Left lung (tissue), 10 donors: Measurements from ENCODE around the gene PTPRM. TPM values are rescaled to one million over a fixed set of nuclear protein-coding genes. Genes with fewer than 3 reads are reported as not detected.

Experiments
- ATAC-seq: fragments of 200-7000 bp; cut with Tn5 transposase; one replicate; pipeline ENCODE4 v1.9.1; 2020; ENCODE audit warnings: moderate library complexity
- DNase-seq, 4 donors: peaks; one replicate each; pipeline ENCODE4 v3.0.0-alpha.2; 2013 to 2020
- H3K27ac ChIP-seq, 2 donors: fragments of 200-600 bp; sonication (generic) in 1 of 2; one replicate each; pipeline versions ENCODE4 v1.5.0 to v1.8.0; 2020 to 2021
- H3K27me3 ChIP-seq, 2 donors: fragments of 200-600 bp; sonication (generic) in 1 of 2; one replicate each; pipeline versions ENCODE4 v1.5.0 to v1.8.0; 2020 to 2021
- H3K36me3 ChIP-seq, 2 donors: fragments of 200-600 bp; sonication (generic) in 1 of 2; one replicate each; pipeline versions ENCODE4 v1.5.0 to v1.8.0; 2020 to 2021
- H3K4me1 ChIP-seq, 2 donors: fragments of 200-600 bp; one replicate each; pipeline ENCODE4 v1.8.0; 2021
- H3K4me3 ChIP-seq, 2 donors: fragments of 200-600 bp; sonication (generic) in 1 of 2; one replicate each; pipeline versions ENCODE4 v1.5.0 to v1.8.0; 2020 to 2021; ENCODE audit warnings: mild to moderate bottlenecking in 1 of 2
- H3K9me3 ChIP-seq, 2 donors: fragments of 200-600 bp; sonication (generic) in 1 of 2; one replicate each; pipeline versions ENCODE4 v1.5.0 to v1.8.0; 2020 to 2021
- intact Hi-C, 2 donors: fragments of 100-400 bp; cut with DNase I; formaldehyde crosslinking; loops; one replicate each; pipeline versions ENCODE4 v1.11.2 to v1.14.2; 2022
- polyA plus RNA-seq, 6 donors: library from polyadenylated mRNA; unstranded; fragments of 120-200 nt; gene quantifications; one replicate each; pipeline ENCODE4 v1.2.1, GENCODE V29; 2013; ENCODE audit not compliant: insufficient read length in 6 of 6
- total RNA-seq, 2 donors: library from RNA; stranded (reverse); fragmentation: NEBNext Ultra II Directional; extraction: Animal tissue kit (Norgen Biotek cat#: 25700); gene quantifications; one replicate each; pipeline ENCODE4 v1.2.1, GENCODE V29; 2021
- TF ChIP-seq, protein P1 (sequence below), 2 donors: fragments of 200-600 bp; sonication (generic) in 1 of 2; IDR thresholded peaks; one replicate each; pipeline versions ENCODE4 v1.5.0 to v1.8.0; 2021; ENCODE audit warnings: antibody characterized with exemption in 2 of 2
- donor health status: DM: no; HTN: yes; CAD: no.
- donor health status: DM: no; HTN: no; CAD: no.

PTPRM gene
- total and polyA plus RNA-seq, 8 donors, result 76.4 to 99.6 (median 90.1) TPM

DNA sequence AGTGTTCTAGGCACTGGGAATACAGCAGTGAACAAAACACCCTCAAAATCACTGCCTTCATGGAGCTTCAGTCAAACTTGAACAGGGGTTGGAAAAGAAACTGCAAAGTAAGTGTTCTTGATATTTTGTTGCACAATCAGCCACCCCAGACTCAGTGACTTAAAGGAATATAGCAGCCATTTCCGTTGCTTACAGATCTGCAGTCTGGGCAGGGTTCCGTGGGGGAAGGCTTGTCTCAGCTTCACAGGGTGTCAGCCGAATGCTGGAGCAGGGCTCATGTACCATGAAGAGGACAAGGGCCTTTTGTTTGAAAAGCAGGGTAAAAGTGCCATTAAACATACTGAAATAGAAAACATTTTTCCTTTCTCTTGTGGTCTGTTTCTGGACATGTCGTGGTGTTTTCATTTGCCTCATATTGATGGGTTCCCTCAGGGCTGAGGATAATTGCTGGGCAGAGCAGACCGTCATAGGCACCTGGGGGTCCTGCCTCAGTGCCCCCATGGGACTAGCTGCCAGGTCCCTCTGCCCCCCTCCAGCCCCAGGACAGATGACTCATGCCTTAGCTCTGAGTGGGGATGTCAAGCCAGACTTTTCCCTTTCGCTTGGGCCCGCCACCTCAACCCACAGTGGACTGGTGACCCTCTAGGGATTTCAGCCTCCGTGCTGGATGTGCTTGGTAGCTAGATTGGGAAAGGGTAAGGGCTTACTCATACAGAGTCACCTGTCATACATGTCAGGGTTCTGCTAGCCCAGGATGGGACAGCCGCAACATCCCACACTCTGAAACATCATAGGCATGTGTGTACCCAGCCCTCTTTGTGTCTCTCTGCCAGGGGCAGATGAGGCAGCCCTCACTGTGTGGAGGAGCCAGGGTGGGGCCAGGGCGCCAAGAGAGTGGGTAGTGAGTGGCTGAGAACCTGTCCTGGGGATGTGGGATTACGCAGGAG is 96.5 kb downstream of the PTPRM start:
- no peak for DNase-seq
- Histone ChIP-seq H3K36me3 (no peaks in the 10 kb centered on the region), H3K9me3 (no peaks in the 10 kb centered on the region), H3K4me3 (no peak overlapping the region), H3K27ac (no peak overlapping the region), H3K27me3 (no peaks in the 10 kb centered on the region), H3K4me1 (no peaks in the 10 kb centered on the region)
- no peak for ATAC-seq
- TF ChIP-seq, protein P1, sequence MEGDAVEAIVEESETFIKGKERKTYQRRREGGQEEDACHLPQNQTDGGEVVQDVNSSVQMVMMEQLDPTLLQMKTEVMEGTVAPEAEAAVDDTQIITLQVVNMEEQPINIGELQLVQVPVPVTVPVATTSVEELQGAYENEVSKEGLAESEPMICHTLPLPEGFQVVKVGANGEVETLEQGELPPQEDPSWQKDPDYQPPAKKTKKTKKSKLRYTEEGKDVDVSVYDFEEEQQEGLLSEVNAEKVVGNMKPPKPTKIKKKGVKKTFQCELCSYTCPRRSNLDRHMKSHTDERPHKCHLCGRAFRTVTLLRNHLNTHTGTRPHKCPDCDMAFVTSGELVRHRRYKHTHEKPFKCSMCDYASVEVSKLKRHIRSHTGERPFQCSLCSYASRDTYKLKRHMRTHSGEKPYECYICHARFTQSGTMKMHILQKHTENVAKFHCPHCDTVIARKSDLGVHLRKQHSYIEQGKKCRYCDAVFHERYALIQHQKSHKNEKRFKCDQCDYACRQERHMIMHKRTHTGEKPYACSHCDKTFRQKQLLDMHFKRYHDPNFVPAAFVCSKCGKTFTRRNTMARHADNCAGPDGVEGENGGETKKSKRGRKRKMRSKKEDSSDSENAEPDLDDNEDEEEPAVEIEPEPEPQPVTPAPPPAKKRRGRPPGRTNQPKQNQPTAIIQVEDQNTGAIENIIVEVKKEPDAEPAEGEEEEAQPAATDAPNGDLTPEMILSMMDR (IDR thresholded peaks at IDR 0.05), result no peak
- intact Hi-C loops, result no loop called here

DNA sequence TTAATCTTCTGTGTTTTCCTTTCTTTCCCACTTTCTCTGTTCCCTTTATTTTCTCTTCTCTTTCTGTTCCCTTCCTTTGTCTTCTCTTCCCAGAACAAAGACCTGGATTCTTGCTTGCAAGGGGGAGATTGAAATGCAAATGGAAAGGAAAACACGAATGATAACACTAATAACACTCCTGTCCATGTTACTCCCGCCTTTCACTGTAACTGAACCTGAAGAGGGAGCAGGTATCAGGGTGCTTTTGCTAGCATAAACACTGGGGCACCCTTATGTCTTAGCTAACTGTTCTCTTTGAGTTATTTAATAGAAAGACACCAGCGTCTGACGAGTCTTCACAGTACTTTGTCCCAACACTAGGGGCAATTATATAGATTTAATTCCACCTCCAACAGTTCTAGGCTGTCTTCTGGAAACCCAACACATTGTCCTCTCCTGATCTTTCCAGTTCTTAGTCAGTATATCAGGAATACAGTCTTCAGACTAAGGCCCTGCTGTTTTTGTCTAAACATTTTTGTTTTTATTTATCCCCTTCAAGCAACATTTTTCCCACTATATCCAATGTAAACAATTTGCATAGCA is 99.2 kb downstream of the PTPRM start:
- H3K4me1 ChIP-seq, result no peaks in the 10 kb centered on the region
- H3K36me3 ChIP-seq, result no peaks in the 10 kb centered on the region
- no peak overlapping the region for H3K4me3 ChIP-seq
- intact Hi-C loops, result no loop called here
- no peaks in the 10 kb centered on the region for H3K27me3 ChIP-seq
- ATAC-seq (no peak), DNase-seq (no peak)
- H3K9me3 ChIP-seq, result no peaks in the 10 kb centered on the region
- TF ChIP-seq, protein P1 (IDR thresholded peaks at IDR 0.05), result no peak
- no peak overlapping the region for H3K27ac ChIP-seq

DNA sequence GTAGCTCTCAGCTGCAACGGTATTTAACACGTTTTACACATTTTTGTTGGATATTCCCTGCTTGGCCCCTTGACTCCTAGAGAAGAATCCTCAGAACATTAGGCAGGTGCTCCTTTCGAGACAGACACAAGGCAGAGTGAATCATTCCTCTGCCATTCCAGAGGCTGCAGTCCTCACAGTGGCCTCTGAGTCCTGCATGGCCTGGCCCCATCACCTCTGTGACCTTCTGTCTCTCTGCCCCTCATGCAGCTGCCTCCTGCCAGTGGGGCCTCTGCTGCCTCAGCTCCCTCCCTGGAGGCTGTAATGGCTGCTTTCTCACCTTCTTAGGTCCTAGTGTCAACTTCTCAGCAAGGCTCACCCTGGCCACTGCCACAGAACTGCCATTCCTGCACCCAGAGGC is 101.3 kb downstream of the PTPRM start:
- ATAC-seq (no peak), DNase-seq (no peak)
- TF ChIP-seq, protein P1 (IDR thresholded peaks at IDR 0.05), result no peak
- Histone ChIP-seq H3K4me3 (no peak overlapping the region), H3K9me3 (no peaks in the 10 kb centered on the region), H3K36me3 (no peaks in the 10 kb centered on the region), H3K27me3 (no peaks in the 10 kb centered on the region), H3K4me1 (no peaks in the 10 kb centered on the region), H3K27ac (no peak overlapping the region)
- intact Hi-C loops, result no loop called here

DNA sequence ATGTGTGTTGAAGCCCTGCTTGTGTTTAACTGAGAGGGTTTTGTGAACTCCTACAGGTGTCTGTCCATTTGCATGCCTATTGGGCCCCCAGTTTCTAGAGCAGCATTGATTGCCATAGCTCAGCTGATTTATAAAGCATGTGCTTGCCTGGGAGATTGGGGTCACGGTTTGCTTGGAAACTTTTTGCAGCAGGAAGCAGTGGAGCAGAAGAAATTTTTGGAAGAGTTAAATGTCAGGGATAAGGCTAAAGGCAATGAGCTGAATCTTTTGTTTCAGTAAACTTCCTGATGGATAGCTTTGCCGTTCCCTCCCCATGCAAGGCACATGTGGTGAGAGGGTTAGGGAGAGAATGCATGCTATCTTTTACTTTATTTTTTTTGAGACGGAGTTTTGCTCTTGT is 102.2 kb downstream of the PTPRM start:
- TF ChIP-seq, protein P1 (IDR thresholded peaks at IDR 0.05), result no peak
- no peaks in the 10 kb centered on the region for H3K27me3 ChIP-seq
- DNase-seq, result no peak
- H3K9me3 ChIP-seq, result no peaks in the 10 kb centered on the region
- H3K36me3 ChIP-seq, result no peaks in the 10 kb centered on the region
- no peak overlapping the region for H3K27ac ChIP-seq
- H3K4me3 ChIP-seq, result no peak overlapping the region
- no peak for ATAC-seq
- intact Hi-C loops, result no loop called here
- no peaks in the 10 kb centered on the region for H3K4me1 ChIP-seq

DNA sequence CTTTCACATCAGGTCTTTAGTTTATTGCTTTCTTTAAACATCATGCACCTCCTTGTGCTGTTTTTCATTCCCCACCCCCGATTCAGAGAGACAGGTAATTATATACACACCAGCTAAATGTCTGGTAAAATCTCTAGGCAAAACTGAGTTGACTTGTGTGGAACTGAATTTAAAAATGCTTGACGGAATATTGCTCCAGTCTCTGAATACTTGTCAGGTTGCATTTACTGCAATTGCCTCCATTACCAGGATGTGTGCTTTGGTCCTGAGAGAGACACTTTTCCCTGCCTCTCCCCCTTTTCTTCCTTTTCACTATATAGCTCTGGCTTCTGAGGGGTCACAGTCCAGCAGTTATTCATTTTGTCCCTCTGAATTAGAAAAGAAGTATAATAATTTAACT is 104.0 kb downstream of the PTPRM start:
- Histone ChIP-seq H3K27ac (no peak overlapping the region), H3K4me3 (no peak overlapping the region), H3K36me3 (no peaks in the 10 kb centered on the region), H3K4me1 (no peaks in the 10 kb centered on the region), H3K27me3 (no peaks in the 10 kb centered on the region), H3K9me3 (no peaks in the 10 kb centered on the region)
- ATAC-seq (no peak), DNase-seq (no peak)
- intact Hi-C loops, result no loop called here
- TF ChIP-seq, protein P1 (IDR thresholded peaks at IDR 0.05), result no peak
